ENCODE results near the gene GRIK3.

The GRIK3 gene

DNA sequence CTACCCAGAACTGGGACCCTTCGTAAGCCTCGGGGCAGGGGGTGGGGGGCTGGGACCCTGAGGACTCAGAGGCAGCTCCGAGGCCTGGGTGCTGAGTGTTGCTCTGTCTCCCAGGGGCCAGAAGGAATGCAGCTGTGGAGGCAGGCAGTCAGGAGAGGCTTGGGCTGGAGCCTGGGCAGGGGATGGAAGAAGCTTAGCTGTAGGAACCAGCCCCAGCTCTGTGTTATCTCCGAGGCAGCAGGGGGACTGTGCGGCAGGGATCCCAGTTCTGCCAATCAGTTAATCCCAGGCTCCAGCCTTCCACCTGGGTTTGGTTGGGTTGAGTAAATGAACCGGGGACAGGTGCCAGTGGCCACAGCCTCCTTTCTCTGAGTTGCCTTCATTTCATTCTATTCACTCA, 8.2 kb upstream of the GRIK3 start:
- no peak for DNase-seq

DNA sequence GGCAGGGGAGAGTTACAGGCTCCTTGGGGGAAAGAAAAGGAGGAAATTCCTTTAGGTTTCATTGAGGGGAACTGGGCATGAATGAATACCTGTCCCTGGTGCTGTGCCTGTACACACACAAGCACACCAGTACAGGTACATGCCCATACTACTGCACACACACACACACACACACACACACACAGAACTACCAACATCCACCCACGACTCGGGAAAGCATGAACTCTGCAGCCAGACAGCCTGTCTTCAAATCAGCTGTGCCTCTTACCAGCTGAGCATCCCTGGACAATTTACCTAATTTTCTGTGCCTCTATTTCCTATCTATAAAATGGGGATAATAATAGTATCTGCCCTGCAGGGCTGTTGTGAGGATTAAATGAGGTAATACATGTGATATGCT, 7.2 kb upstream of the GRIK3 start:
- no peak for DNase-seq

DNA sequence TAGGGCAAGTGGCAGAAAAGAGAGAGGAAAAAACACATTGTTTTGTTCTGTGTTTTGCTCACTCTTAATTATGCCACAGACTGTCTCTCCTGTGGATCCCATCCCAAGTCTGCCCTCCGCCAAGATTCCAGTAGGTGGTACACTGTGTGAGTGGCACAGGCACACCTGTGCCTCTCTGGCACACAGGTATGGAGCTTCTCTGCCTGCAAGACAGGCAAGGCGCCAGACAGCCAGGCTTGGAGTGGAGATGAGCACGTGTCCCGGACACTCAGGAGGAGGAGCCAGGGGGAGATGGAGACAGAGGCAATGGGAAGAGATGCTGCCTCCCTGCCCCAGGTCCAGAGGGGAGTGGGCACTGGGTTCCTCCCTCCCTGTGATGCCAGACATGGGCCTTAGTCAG, 6.5 kb upstream of the GRIK3 start:
- DNase-seq: no peak

DNA sequence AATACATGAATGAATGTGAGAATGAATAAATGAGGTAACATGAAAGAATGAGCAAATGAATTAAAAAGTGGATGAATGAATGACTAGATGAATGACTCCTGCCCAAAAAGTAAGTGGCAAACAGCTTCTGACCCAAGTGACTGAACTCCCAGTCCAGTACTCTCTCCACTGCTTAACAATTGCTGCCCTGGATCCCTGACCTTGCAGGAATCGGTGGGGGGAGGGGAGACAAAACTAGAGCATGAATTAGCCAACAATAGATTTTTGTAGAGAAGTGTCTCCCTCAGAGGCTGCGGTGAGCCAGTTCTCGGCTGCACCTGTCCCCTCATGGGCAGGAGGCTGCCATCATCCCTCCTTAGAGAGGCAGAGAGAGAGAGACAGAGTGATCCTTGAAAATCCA, 5.9 kb upstream of the GRIK3 start:
- DNase-seq: no peak

DNA sequence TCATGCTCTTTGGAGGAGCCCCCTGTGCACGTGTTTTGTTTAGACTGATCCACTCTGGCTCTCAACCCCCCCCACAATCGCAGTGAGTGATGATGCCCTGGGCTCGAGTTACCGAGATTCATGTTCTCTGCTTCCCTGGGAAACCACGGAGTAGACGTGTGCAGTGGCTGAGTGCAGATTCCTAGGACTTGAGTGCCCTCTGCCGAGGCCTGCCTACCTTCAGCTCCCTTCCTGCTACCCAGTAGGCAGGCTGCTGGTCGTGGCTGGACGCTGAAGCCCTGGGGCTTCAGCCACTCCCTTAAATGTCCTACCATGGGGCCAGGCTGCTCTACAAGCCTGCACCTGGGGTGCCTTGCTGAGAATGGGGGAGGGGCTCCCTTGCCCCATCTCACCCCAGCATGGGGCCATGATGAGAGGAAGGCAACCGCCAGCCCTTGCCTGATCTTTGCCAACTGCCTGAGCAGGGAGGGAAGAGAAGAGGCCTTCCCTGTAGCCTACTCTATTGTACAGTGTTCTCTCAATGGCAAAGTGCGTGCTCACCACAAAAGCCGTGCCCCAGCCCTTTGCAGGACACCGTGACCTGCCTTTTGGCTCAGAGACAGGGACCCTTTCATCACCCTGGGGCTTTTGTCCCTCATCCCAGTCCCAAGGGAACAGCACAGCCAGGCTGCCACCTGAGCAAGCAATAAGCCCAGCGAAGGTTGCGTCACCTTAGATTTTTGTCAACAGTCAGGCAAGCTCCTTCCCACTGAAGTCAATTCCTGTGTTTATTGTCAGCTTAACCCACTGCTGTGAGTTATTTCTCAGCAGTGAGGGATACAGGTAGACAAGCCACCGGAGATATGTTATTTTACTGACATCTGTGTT, 4.1 kb upstream of the GRIK3 start:
- DNase-seq: no peak

DNA sequence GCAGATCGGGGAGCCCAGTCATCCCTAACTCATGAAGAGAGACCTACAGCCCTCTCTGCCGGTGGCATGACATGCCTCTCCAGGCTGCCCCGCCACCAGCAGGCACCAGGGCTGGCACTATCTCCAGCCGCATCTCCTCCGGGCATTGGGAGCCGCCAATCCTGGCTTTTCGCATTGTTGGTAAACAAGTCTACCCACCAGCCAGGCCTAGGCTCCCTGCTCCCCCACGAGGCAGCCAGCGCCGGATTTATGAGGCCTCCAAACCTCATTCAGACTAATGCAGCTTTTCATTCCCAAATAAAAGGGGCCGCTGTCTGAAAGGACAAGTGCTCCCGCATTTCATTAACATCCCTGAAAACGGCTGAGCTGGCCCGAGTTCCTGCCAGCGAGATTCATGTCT, 3.4 kb upstream of the GRIK3 start:
- no peak for DNase-seq

DNA sequence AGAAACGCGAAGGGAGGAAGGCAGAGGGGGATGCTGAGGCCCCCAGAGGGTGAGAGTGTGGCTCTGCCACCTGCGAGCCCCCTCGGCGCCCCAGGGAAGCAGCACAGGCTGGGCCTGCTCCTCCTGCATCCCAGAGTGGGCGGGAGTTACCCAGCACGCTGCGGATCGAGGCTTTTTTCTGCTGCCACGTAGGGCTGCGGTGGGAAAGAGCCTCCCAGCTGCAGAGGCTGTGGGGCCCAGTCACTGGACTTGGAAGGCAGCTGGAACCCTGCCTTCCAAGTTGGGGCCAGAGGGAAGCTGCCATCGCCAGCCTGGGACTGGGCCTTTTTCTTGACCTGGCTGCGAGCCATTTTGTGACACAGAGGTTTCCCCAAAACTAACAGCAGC, 2.3 kb upstream of the GRIK3 start:
- no peak for DNase-seq

DNA sequence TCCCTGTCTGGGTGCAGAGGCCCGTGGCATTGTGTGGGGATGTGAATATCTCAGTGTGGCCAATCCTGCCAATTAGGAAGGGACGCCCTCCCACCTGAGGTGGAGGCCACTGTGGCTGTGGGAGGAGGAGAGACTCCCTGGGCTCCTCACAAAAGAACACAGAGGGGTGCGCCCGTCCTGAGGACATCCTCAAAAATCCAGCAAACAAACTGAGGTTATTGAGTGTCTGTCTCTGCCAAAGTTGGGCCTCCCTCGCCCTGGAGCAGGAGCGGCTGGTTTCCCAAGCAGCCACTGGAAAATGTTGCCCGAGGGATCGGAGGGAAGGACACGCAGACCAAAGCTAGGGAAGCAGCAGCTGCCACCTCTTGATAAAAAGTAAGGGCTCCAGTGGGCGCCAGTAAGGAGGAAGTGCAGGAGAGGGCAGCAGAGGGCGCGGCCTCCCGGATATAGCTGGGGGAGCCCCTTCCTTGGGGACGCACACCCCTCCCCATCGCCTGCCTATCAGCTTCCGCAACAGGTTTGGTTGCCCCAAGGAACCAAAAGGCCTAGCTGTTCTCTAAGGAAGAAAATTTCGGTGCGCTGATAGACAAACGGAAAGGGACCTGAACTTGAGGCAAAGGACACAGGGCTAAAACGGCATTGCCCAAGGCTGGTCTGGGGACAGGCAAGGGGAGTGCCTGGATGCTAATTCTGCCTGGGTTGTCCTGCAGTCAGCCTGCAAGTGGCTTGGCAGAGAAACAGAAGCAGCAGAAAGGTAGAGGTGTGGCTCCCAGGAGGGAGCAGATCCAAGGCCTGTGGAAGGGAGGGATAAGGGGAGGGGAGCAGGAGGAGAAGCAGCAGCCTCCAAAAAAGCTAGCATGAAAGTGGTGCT, 1.7 kb upstream of the GRIK3 start:
- DNase-seq: no peak

DNA sequence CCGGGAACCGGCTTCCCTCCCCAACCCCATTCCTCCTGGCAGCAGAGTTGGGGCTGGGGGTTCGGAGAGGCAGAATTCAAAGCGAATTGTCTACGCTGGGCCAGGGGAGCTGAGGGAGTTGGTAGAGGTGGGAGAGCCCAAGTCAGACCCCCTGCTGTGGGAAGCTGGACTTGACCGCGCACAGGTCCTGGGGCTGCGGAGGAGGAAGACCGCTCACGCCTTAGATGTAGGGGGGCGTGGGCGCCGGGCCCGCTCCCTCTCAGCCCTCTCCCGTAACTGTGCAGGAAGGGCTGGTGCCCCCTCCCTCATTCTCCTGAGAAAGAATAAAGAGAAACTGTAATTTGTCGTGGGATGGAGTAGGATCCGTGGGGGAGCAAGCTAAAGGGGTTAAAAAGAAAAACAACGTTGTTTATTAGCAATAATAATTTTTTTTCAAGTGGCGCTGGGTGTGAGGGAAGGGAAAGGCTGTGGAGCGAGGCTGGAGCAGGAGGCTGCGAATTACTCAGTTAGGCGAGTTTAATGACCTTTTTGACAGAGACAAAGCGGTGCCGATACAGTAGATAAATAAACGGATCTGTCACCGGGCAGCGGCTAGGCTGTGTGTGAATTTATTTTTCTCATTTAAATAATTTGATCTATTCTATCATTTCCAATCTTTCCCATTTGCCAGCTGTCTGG, 838 bp upstream of the GRIK3 start:
- DNase-seq: no peak

DNA sequence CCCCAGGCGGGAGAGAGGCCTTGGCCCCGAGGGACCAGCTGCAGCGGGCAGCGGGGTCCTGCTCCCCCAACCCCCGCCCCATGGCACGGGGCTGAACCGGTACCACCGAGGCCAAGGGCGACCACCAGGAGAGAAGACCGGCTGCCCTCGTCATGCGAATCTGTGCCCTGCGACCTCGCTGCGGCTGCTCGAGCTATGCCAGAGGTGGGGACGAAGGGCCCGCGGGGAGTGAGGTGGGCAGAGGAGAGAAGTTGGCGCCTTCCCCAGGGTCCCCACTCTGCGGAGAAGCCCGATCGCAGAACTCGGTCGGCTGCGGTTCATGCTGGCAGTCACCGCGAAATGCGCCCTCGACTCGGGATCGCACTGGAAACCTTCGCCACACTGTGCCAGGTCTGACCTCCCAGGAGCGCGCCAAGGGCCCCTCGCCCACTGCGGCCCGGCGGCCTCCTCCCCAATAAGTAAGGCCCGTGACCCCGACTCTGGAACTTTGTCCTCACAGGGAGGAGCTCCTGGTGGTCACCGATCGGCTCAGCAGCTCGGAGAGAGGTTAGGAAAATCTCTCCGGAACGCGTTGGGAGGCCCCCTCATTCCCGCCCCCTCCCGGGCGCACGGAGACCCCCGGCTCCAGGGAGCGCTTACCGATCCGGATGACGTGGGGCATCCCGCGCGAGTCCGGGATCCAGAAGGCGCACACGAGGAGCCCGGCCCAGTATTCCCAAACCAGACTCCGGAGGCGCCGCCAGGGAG, 787 bp downstream of the GRIK3 start:
- no peak for DNase-seq

DNA sequence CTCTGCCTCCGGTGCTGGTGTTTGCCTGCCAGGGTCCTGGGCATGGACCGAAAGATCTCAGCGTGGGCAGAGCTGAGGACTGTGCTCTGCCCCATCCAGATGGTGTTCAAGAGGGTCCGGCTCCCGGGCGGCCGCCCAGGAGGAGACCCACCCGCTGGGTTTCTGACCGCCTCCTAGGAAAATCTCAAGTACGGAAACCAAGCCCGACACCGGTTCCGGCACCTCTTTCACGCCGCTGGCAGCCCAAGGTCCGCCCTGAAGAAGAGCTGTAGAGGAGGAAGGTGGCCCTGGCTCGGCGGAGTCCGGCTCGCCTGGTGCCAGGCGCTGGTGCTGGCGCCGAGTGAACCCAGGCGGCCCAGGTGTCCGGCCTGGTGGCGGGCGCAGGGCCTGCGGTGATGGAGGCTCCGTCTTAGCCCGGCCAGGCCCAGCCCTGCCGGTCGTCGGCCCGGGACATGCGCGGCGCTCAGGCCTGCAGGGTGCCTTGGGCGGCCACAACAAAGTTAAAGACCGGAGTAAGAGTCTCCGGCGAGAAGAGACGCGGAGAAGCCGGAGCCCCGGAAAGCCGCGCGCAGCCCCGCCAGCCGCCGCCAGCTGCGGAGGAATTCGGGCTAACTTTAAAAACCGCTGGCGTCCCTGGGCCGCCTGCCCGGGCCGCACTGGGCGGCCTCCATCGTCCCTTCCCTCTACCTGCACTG, 1.5 kb downstream of the GRIK3 start:
- DNase-seq: no peak

DNA sequence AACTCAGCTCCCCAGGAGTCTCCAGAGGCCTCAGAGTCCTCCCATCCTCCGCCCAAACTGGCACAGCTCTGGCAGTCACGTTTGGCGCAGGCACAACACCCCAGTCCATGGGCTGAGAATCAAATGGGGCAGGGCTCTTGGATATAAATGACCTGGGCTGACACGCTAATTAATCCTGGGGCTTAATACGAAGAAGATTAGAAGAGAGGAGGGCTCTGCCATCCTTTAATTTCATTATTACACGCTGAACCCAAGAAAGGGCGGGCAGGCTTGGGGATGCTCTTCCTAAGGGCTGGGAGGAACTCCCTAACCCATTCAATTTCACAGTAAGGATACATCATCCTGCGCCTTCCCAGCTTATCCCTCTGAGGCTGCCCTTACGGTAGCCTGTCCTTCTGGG, 2.4 kb downstream of the GRIK3 start:
- DNase-seq: no peak

DNA sequence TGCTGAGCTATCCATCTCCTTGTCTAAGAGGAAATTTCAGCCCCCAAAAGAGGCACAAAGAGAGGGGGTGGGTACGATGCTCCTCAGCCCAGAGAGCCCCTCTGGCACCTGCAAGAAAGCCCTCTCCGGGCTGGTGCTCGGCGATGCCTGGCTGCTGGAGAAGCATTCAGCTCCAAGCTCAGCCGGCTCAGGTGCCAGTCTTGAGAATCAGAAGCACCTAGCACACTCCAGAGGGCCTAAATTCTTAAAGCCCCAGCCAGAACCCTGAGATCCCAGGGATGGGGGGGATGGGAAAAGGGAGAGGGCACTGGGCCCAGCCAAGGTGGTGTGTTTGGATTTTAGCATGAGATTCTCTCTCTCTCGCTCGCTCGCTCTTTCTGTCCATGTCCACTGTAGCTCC, 2.9 kb downstream of the GRIK3 start:
- DNase-seq: no peak

DNA sequence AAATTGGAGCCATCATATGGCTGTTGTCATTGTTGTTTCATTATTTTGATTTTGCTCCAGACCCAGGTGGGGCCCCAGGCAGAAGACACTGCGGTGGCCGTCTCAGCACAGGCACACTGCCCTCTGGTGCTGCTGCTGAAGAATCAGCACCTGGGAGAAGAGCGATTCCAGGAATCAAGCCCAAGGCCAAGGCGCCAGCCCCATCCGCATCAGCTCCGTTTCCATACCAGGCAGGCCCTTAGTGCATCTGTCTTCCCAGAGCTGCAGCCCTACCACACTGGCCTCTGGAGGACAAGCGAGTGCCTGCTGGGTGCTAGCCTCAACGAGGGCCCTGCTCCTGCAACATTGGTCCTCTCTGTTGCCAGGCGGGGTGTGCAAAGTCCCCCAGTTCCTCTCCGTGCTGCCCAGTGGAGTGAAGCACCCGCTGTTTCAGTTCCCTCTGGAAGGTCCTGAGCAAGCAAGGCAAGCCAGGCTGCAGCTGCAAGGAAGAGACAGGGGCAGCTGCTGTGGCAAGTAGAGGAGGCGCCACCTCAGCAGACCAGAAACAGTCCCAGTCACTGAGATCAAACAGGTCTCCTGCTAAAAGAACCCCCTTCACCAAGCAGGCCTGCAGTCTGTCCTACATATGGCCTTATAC, 5.2 kb downstream of the GRIK3 start:
- DNase-seq: no peak

DNA sequence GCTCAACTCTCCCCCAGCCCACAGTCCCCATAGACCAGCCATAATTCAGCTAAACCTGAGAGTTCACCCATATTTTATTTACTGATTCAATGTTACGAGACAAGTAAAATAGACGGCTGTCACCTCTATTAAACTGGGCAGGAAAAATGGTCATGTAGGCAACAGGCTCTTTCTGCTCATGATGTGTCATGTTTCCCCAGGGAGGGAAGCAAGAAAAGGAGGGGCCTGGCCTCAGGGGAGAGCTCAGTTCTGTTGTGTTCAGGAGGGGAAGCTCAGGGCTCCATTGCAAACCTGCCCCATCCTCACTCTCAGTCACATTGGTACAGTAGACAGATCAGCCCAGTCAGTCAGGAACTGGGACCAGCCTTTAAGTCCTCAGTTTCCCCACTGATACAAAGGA, 12.8 kb downstream of the GRIK3 start:
- DNase-seq: no peak

DNA sequence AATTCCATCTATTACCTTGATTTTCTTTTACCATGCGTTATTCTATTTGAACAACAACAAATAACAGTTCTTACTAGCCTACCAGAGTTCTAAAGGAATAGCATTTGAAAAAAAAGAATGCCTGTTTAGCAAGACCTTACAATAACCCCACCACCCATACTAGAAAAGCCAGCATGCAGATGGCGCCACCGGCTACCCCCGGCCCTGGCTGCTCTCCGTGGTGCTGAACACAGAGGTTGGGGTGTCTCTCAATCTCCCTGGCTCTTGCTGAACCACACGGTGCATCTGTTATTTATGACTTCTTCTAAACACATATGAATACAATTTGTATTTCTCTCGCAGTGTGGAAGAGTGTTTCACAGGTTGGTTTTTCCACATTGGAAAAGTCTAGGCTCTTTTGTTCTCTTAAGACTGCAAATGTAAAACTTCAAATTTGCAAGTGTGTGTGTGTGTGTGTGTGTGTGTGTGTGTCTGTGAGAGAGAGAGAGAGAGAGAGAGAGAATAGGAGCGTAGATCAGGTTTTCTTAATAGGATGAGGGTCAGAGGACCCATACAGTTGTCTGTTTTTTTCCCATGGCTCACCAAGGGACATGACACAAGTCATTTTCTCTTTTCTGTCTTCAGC, 13.6 kb downstream of the GRIK3 start:
- no peak for DNase-seq

DNA sequence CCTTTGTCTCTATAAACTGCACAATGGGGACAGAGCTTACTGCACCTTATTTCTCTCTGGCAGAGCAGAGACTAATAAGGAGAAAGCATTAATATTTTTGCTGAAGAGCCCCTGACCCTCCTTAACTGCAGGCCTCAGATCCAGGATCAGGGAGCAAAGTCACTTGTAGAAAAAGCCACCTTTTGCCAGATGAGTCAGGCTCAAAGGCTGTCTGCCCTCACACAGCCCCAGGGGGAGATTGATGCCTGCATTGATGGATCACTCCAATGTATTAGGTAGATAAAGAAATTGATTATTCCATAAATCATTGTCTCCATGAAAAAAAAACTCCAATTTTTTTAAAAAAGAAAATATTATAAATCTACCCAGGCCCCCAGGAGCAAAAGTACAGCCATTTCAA, 15.8 kb downstream of the GRIK3 start:
- DNase-seq: no peak

DNA sequence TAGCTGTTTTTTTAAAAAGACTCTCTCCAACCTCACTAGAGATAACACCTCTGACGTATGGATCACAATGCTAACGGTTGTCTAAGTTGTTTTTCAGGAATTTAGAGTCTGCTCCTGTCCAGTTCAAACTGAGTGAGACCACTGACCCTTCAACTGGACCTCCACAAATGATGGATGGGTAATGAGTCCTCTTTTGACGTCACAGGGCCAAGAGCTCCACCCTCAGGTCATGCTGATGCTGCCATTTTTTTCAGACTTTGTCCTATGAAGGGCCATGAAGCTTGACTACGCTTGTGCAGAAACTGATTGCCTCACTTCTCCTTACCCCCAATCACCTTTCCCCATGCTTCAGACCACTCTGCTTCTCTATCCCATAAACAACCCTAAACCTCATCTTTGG, 16.6 kb downstream of the GRIK3 start:
- DNase-seq: no peak

DNA sequence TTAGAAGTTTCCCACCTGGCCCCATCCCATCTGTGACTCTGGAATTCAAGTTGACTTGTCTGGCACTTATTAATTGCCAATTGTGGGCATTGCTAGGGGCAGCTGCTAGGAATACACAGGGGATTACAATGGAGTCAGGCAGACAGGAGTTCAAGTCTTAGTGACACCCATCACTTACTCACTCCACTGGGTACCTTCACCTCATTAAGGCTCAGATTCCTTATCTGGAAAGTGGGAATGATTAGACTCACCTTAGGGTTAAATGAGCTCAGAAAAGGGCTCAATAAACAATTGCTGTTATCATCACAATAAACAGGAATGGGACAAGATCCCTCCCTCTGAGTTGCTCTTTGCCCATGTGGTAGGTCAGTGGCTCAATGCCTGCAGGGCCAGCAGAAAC, 18.2 kb downstream of the GRIK3 start:
- no peak for DNase-seq

DNA sequence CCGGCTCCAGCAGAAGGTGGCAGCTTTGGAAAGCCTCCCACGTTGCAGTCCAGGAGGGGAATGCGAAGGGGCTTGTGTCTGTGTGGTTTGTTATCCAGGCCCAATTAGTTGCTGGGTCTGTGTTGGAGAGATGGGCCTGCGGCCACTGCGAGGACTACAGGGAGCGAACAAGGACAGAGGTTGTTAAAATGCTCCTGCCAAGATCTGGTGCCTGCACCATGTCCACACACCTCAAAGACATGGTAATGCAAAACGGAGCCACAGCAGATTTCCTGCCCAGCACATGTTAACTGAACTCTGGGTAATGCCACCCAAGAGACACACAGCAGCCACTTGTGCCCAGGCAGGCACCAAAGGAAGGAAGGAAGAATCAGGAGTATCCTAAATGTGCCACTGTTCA, 18.6 kb downstream of the GRIK3 start:
- no peak for DNase-seq

DNA sequence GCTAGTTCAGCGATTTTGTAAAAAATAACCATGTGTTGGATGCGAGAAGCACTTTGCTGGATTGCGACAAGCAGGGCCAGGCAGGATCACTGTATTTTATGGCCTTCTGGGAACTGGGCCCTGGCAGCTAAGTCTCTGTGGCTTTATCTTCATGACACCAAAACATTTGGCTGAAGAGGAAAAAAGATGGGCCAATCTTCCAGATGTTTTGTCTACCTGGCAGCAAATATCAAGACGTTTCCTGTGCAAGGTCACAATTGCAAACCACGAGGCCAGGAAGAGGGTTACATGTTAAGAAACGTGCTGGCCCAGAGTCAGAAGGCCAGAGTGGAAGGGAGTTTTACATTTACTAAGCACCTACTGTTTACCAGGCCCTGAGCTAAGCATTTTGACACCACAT, 22.1 kb downstream of the GRIK3 start:
- no peak for DNase-seq
